Prostate gland (tissue), 2 donors: ENCODE measurements around the gene ADAMTS10. TPM values are rescaled to one million over a fixed set of nuclear protein-coding genes. Genes with fewer than 3 reads are reported as not detected.
"Not testable (repeated sequence)": the region's sequence is repeated elsewhere in the genome, so short reads cannot be mapped to it uniquely, and the experiment has no call there.

Experiments
- DNase-seq: peaks from one replicate; pipeline ENCODE4 v3.0.0-alpha.2; 2019; ENCODE audit warnings: low spot score
- H3K27ac ChIP-seq, 2 donors: fragments of 200-600 bp; sonication (generic); 2 replicates each; pipeline ENCODE4 v1.5.1; 2017 to 2019
- H3K27me3 ChIP-seq: fragments of 200-600 bp; sonication (generic); replicated peaks from 2 replicates; pipeline ENCODE4 v1.5.1; 2019; ENCODE audit not compliant: insufficient read depth
- H3K36me3 ChIP-seq, 2 donors: fragments of 200-600 bp; sonication (generic); 1 replicate in 1 of 2; 2 replicates in 1 of 2; pipeline versions ENCODE4 v1.5.1 to v1.8.1; 2017 to 2019
- H3K4me1 ChIP-seq: fragments of 200-600 bp; sonication (generic); replicated peaks from 2 replicates; pipeline ENCODE4 v1.5.1; 2019
- H3K4me3 ChIP-seq, 2 donors: fragments of 200-600 bp; sonication (generic); 2 replicates each; pipeline ENCODE4 v1.5.1; 2017 to 2019
- H3K9me3 ChIP-seq: fragments of 200-600 bp; sonication (generic); 2 replicates; pipeline ENCODE4 v1.5.1; 2017
- CTCF ChIP-seq, 4 experiments: fragments of 200-600 bp in 2 of 4; fragments of 450-650 bp in 2 of 4; sonication (generic) in 2 of 4; IDR thresholded peaks; 1 replicate in 3 of 4; 2 replicates in 1 of 4; pipeline ENCODE4 v1.5.1; 2016 to 2019; ENCODE audit warnings: antibody characterized with exemption in 4 of 4, mild to moderate bottlenecking in 2 of 4, moderate library complexity in 2 of 4
- POLR2A ChIP-seq: fragments of 450-650 bp; IDR thresholded peaks from one replicate; pipeline ENCODE4 v1.6.1; 2016; ENCODE audit warnings: antibody characterized with exemption, mild to moderate bottlenecking
- POLR2AphosphoS5 ChIP-seq: sonication (generic); formaldehyde crosslinking; IDR thresholded peaks from one replicate; pipeline ENCODE4 v1.6.1; 2017; ENCODE audit warnings: antibody characterized with exemption
- WGBS: methylation state at CpG from one replicate; pipeline ENCODE4 v1.1.5; 2018; 5-methylcytosine and 5-hydroxymethylcytosine counted together
- intact Hi-C: fragments of 100-400 bp; cut with DNase I; formaldehyde crosslinking; loops from one replicate; pipeline ENCODE4 v1.14.2; 2022
- total RNA-seq, 2 donors: library from RNA; depleted of rRNA; stranded (reverse); fragments of >200 nt; gene quantifications; one replicate each; pipeline ENCODE4 v1.1.0, GENCODE V29; 2016

ADAMTS10 gene
- total RNA-seq, 2 donors from 2014 or later: 9.7 to 48.1 TPM

DNA sequence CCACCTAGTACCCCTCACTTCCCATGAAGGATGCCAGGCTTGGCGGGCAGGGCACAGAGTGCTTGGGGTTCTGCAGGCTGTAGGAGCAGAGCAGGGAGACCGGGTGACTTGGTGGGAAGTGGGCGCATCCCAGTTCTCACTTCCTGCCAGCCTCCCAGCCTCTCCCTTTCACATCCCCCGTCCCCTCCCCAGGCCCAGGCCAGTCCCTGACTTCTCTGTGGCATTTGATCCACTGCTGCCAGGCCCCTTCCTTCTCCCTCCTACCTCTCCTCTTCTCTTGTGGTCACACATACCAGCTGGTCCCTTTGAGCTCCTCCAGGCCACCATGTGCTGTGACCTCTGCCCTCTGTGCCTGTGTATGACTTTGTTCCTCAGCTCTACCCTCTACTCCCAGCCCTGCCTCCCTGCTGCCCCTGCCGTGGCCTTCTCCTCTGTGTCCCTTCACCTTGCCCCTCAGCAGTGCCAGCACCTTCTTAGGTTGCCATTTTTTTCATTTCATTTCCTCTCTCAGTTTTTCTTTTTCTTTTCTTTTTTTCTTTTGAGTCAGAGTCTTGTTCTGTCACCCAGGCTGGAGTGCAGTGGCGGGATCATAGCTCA, 52.8 kb downstream of the ADAMTS10 start:
- Histone ChIP-seq H3K9me3 (no peaks in the 10 kb centered on the region), H3K4me1 (no peaks in the 10 kb centered on the region), H3K36me3 (no peaks in the 10 kb centered on the region), H3K4me3 (no peak overlapping the region), H3K27ac (no peak overlapping the region), H3K27me3 (no peaks in the 10 kb centered on the region)
- WGBS: 72% methylated on average over 6 of the region's 6 CpGs
- TF ChIP-seq POLR2A (no peak), CTCF (IDR thresholded peaks at IDR 0.05) (no peak), POLR2AphosphoS5 (no peak)
- intact Hi-C loops: no loop called here
- DNase-seq: no peak

GRCh38 chr19:8553729-8554128, 56.8 kb downstream of the ADAMTS10 start:
- H3K4me1 ChIP-seq, intact Hi-C loops, H3K9me3 ChIP-seq, H3K36me3 ChIP-seq, DNase-seq, H3K27ac ChIP-seq, H3K4me3 ChIP-seq, H3K27me3 ChIP-seq: not testable (repeated sequence)
- 93% methylated on average over 7 of the region's 7 CpGs for WGBS

GRCh38 chr19:8552810-8553209, 57.7 kb downstream of the ADAMTS10 start:
- Histone ChIP-seq H3K27ac (no peak overlapping the region), H3K4me3 (no peak overlapping the region), H3K9me3 (no peaks in the 10 kb centered on the region), H3K4me1 (no peaks in the 10 kb centered on the region), H3K27me3 (no peaks in the 10 kb centered on the region), H3K36me3 (no peaks in the 10 kb centered on the region)
- DNase-seq: no peak
- intact Hi-C loops: no loop called here
- 69% methylated on average over 10 of the region's 10 CpGs for WGBS
- no peak for TF ChIP-seq POLR2AphosphoS5
- TF ChIP-seq POLR2A: no peak

DNA sequence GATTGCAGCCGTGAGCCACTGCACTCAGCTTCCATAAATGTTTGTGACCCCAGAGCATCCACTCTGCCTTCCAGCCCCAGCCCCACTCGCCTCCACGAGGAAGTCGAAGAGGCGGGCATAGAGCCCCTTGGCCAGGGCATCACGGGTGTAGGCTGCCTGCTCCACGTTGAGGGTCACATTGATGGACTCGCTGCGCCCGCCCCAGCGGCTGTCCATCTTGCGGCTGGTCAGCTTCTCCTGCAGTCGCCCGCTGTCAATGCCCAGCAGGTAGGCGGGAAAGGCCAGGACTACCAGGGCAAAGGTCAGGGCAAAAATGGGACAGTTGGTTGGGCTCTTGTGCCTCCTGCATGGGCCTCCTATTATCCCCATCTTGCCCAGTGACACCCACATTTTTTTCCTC, 60.4 kb downstream of the ADAMTS10 start:
- TF ChIP-seq POLR2AphosphoS5: no peak
- TF ChIP-seq POLR2A: no peak
- no peak for TF ChIP-seq CTCF (IDR thresholded peaks at IDR 0.05)
- Histone ChIP-seq H3K36me3 (no peaks in the 10 kb centered on the region), H3K9me3 (no peaks in the 10 kb centered on the region), H3K4me3 (no peak overlapping the region), H3K27me3 (no peaks in the 10 kb centered on the region), H3K27ac (no peak overlapping the region), H3K4me1 (no peaks in the 10 kb centered on the region)
- intact Hi-C loops: no loop called here
- no peak for DNase-seq
- WGBS: 94% methylated on average over 15 of the region's 15 CpGs

DNA sequence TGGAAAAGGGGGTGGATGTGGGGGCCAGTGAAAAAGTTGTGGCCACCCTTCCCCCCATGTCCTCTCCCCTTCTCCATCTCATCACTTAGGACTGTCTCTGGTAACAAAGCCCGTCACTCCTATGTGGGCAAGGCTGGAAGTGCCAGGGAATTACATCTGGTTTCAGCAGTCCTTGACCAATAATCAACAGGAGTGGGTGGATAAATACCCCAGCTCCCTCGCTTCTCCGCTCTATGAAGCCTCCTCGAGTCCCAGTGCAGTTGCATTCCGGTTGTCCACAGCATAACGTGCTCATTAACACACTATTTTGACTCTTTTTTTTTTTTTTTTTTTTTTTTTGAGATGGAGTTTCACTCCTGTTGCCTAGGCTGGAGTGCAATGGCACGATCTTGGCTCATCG, 64.8 kb downstream of the ADAMTS10 start:
- no peak overlapping the region for H3K27ac ChIP-seq
- DNase-seq: no peak
- intact Hi-C loops: no loop called here
- H3K4me1 ChIP-seq: no peaks in the 10 kb centered on the region
- no peaks in the 10 kb centered on the region for H3K27me3 ChIP-seq
- WGBS: 97% methylated on average over 8 of the region's 8 CpGs
- no peaks in the 10 kb centered on the region for H3K9me3 ChIP-seq
- H3K36me3 ChIP-seq: no peaks in the 10 kb centered on the region
- H3K4me3 ChIP-seq: no peak overlapping the region
- TF ChIP-seq CTCF (IDR thresholded peaks at IDR 0.05) (no peak), POLR2AphosphoS5 (no peak), POLR2A (no peak)

GRCh38 chr19:8544168-8544567, 66.3 kb downstream of the ADAMTS10 start:
- Histone ChIP-seq H3K4me3 (no peak overlapping the region), H3K9me3 (no peaks in the 10 kb centered on the region), H3K4me1 (no peaks in the 10 kb centered on the region), H3K27ac (no peak overlapping the region), H3K27me3 (no peaks in the 10 kb centered on the region), H3K36me3 (no peaks in the 10 kb centered on the region)
- WGBS: 94% methylated on average over 18 of the region's 20 CpGs
- intact Hi-C loops: no loop called here
- DNase-seq: no peak
- TF ChIP-seq POLR2AphosphoS5 (no peak), POLR2A (no peak), CTCF (IDR thresholded peaks at IDR 0.05) (no peak)
